Stomach (tissue), 9 donors: ENCODE data around the gene C21orf58. TPM values are rescaled to one million over a fixed set of nuclear protein-coding genes. Genes with fewer than 3 reads are reported as not detected.

ENCODE experiments used
- DNase-seq, 2 donors: peaks; one replicate each; pipeline versions ENCODE4 v3.0.0 to v3.0.0-alpha.2; 2013 to 2019
- H3K27ac ChIP-seq, 5 donors: fragments of 200-600 bp in 4 of 5; sonication (generic) in 4 of 5; one replicate each; pipeline ENCODE4 v1.5.1; 2013 to 2019; ENCODE audit warnings: mild to moderate bottlenecking in 1 of 5, moderate library complexity in 1 of 5
- H3K27me3 ChIP-seq, 3 donors: fragments of 200-600 bp; sonication (generic); one replicate each; pipeline ENCODE4 v1.5.1; 2017 to 2019; ENCODE audit warnings: mixed run types in 1 of 3
- H3K36me3 ChIP-seq, 4 donors: fragments of 200-600 bp; sonication (generic); 1 replicate in 3 of 4; 2 replicates in 1 of 4; pipeline ENCODE4 v1.5.1; 2016 to 2019
- H3K4me1 ChIP-seq, 4 donors: fragments of 200-600 bp; sonication (generic); one replicate each; pipeline ENCODE4 v1.5.1; 2016 to 2019
- H3K4me3 ChIP-seq, 4 donors: fragments of 200-600 bp; sonication (generic) in 3 of 4; one replicate each; pipeline ENCODE4 v1.5.1; 2016 to 2019; ENCODE audit warnings: mild to moderate bottlenecking in 1 of 4
- H3K9me3 ChIP-seq, 4 donors: fragments of 200-600 bp; sonication (generic); one replicate each; pipeline ENCODE4 v1.5.1; 2016 to 2019
- CTCF ChIP-seq, 7 experiments: fragments of 450-650 bp in 4 of 7; fragments of 200-600 bp in 3 of 7; sonication (generic) in 3 of 7; IDR thresholded peaks; one replicate each; pipeline ENCODE4 v1.5.1; 2016 to 2019; ENCODE audit warnings: antibody characterized with exemption in 7 of 7, control low read depth in 2 of 7, mild to moderate bottlenecking in 1 of 7
- EP300 ChIP-seq: sonication (generic); formaldehyde crosslinking; IDR thresholded peaks from one replicate; pipeline ENCODE4 v1.6.1; 2017; ENCODE audit warnings: antibody characterized with exemption
- POLR2A ChIP-seq, 4 donors: fragments of 450-650 bp; IDR thresholded peaks; one replicate each; pipeline ENCODE4 v1.6.1; 2016; ENCODE audit warnings: antibody characterized with exemption in 4 of 4, control low read depth in 2 of 4, mild to moderate bottlenecking in 1 of 4, moderate library complexity in 1 of 4
- POLR2AphosphoS5 ChIP-seq, 3 donors: sonication (generic); formaldehyde crosslinking; IDR thresholded peaks; one replicate each; pipeline ENCODE4 v1.6.1; 2016; ENCODE audit warnings: antibody characterized with exemption in 3 of 3
- whole genome bisulfite sequencing, 5 donors: extraction: QIAGEN DNeasy Blood & Tissue Kit in 3 of 5; methylation state at CpG; one replicate each; pipeline versions ENCODE4 v1.1.5 to v1.1.7; 2013 to 2018; 5-methylcytosine and 5-hydroxymethylcytosine counted together
- intact Hi-C: fragments of 100-400 bp; cut with DNase I; formaldehyde crosslinking; loops from one replicate; pipeline ENCODE4 v1.15.1; 2023; ENCODE audit warnings: low total_unique reads
- polyA plus RNA-seq, 3 donors: library from polyadenylated mRNA; stranded (reverse); fragments of 200-250 nt; gene quantifications; one replicate each; pipeline ENCODE4 v1.2.3, GENCODE V29; 2013
- total RNA-seq, 5 donors: library from RNA; depleted of rRNA; stranded (reverse); fragments of >200 nt; gene quantifications; one replicate each; pipeline versions ENCODE4 v1.1.0 to v1.2.3, GENCODE V29; 2014 to 2016
- donor health status: healthy with polysubstance abuse.
- donor health status: Bipolar disorder and iron deficiency.
- donor health status: healthy.

C21orf58 gene
- total and polyA plus RNA-seq, 8 donors, result 0.89 to 15.1 (median 4.1) TPM

GRCh38 chr21:46352913-46353312, 29.2 kb upstream of the C21orf58 start:
- TF ChIP-seq CTCF (IDR thresholded peaks at IDR 0.05), result no peak
- TF ChIP-seq POLR2A (IDR thresholded peaks at IDR 0.05), result no peak
- no peak for TF ChIP-seq POLR2AphosphoS5 (IDR thresholded peaks at IDR 0.05)
- TF ChIP-seq EP300, result no peak
- Histone ChIP-seq H3K4me3 (no peak overlapping the region), H3K27ac (no peak overlapping the region), H3K36me3 (peaks cover 87 to 100% (median 100%) of the 10 kb centered on the region in 4 donors), H3K9me3 (no peaks in the 10 kb centered on the region), H3K27me3 (no peaks in the 10 kb centered on the region), H3K4me1 (no peaks in the 10 kb centered on the region)
- intact Hi-C loops, result no loop called here
- WGBS, 5 donors, result 89 to 95% (median 93%) methylated on average over 13 to 14 of the region's 14 CpGs
- DNase-seq, result no peak

GRCh38 chr21:46352164-46352515, 28.5 kb upstream of the C21orf58 start:
- intact Hi-C loops, result no loop called here
- Histone ChIP-seq H3K27ac (no peak overlapping the region), H3K4me1 (no peaks in the 10 kb centered on the region), H3K9me3 (no peaks in the 10 kb centered on the region), H3K36me3 (peaks cover 87 to 100% (median 100%) of the 10 kb centered on the region in 4 donors), H3K4me3 (no peak overlapping the region), H3K27me3 (no peaks in the 10 kb centered on the region)
- DNase-seq, result no peak
- WGBS, 5 donors, result 90 to 99% (median 95%) methylated on average over 9 to 11 of the region's 11 CpGs
- no peak for TF ChIP-seq EP300
- no peak for TF ChIP-seq CTCF (IDR thresholded peaks at IDR 0.05)
- TF ChIP-seq POLR2AphosphoS5 (IDR thresholded peaks at IDR 0.05), result no peak
- TF ChIP-seq POLR2A (IDR thresholded peaks at IDR 0.05), result no peak

- intact Hi-C loops, result no loop called here
- Histone ChIP-seq H3K4me1 (no peaks in the 10 kb centered on the region), H3K27ac (no peak overlapping the region), H3K36me3 (peaks cover 87 to 100% (median 100%) of the 10 kb centered on the region in 4 donors), H3K27me3 (no peaks in the 10 kb centered on the region), H3K9me3 (no peaks in the 10 kb centered on the region), H3K4me3 (no peak overlapping the region)
- DNase-seq, result no peak
- TF ChIP-seq EP300, result no peak
- no peak for TF ChIP-seq CTCF (IDR thresholded peaks at IDR 0.05)
- TF ChIP-seq POLR2A (IDR thresholded peaks at IDR 0.05), result no peak
- no peak for TF ChIP-seq POLR2AphosphoS5 (IDR thresholded peaks at IDR 0.05)
- 89 to 95% (median 92%) methylated on average over 6 to 11 of the region's 11 CpGs for WGBS, 5 donors
Measured at GRCh38 chr21:46351476-46352163, 27.9 kb upstream of the C21orf58 start.

GRCh38 chr21:46350981-46351380, 27.3 kb upstream of the C21orf58 start:
- Histone ChIP-seq H3K27me3 (no peaks in the 10 kb centered on the region), H3K4me1 (no peaks in the 10 kb centered on the region), H3K4me3 (no peak overlapping the region), H3K27ac (no peak overlapping the region), H3K9me3 (no peaks in the 10 kb centered on the region), H3K36me3 (peaks cover 87 to 100% (median 100%) of the 10 kb centered on the region in 4 donors)
- TF ChIP-seq POLR2AphosphoS5 (IDR thresholded peaks at IDR 0.05) (no peak), POLR2A (IDR thresholded peaks at IDR 0.05) (no peak), CTCF (IDR thresholded peaks at IDR 0.05) (no peak), EP300 (no peak)
- no peak for DNase-seq
- intact Hi-C loops, result no loop called here
- WGBS, 5 donors, result 87 to 97% (median 92%) methylated on average over 12 to 13 of the region's 13 CpGs
